HL-60 (cell line): Measurements from ENCODE around the gene R3HDM2.
A peak's percentile ranks its signal among the peaks of the same experiment; 100 is the strongest.

Source experiments
- DNase-seq, 2 experiments: peaks; one replicate each; pipeline ENCODE4 v3.0.0-alpha.2; 2010 to 2020; ENCODE audit warnings: low read depth in 1 of 2, low spot score in 1 of 2
- H3K27ac ChIP-seq: fragments of 250-450 bp; sonication (Bioruptor Pico); replicated peaks from 2 replicates; pipeline ENCODE4 v1.5.1; 2020; ENCODE audit warnings: mild to moderate bottlenecking, moderate library complexity
- H3K27me3 ChIP-seq: fragments of 250-450 bp; sonication (Bioruptor Pico); 2 replicates; pipeline ENCODE4 v1.5.1; 2021; ENCODE audit warnings: mild to moderate bottlenecking, moderate library complexity; ENCODE audit not compliant: insufficient read depth, poor library complexity, severe bottlenecking
- H3K4me3 ChIP-seq: replicated peaks from 2 replicates; pipeline ENCODE4 v1.5.1; 2011; ENCODE audit warnings: mild to moderate bottlenecking, control low read depth, low read length; ENCODE audit not compliant: insufficient read depth
- CTCF ChIP-seq: IDR thresholded peaks from one replicate; pipeline ENCODE4 v1.5.1; 2011; ENCODE audit warnings: low read length, control low read depth, inconsistent platforms; ENCODE audit not compliant: insufficient read depth
- GABPA ChIP-seq: IDR thresholded peaks from 2 replicates; pipeline ENCODE4 v1.6.1; 2012; ENCODE audit warnings: low read depth
- POLR2AphosphoS5 ChIP-seq: IDR thresholded peaks from 2 replicates; pipeline ENCODE4 v1.6.1; 2012; ENCODE audit warnings: low read depth
- REST ChIP-seq: IDR thresholded peaks from 2 replicates; pipeline ENCODE4 v1.6.1; 2012; ENCODE audit warnings: low read depth; ENCODE audit not compliant: insufficient replicate concordance
- SPI1 ChIP-seq: IDR thresholded peaks from 2 replicates; pipeline ENCODE4 v1.6.1; 2012; ENCODE audit warnings: low read depth, mild to moderate bottlenecking, borderline replicate concordance

Gene R3HDM2

GRCh38 chr12:57258977-57259970, 171.6 kb downstream of the R3HDM2 start:
- Histone ChIP-seq H3K27ac (no peak overlapping the region), H3K27me3 (no peaks in the 10 kb centered on the region), H3K4me3 (no peak overlapping the region)
- DNase-seq = no peak
- no peak for TF ChIP-seq CTCF
- TF ChIP-seq SPI1 = no peak
- TF ChIP-seq REST = no peak
- TF ChIP-seq GABPA = no peak
- no peak for TF ChIP-seq POLR2AphosphoS5

GRCh38 chr12:57255916-57256315, 174.9 kb downstream of the R3HDM2 start:
- Histone ChIP-seq H3K4me3 (no peak overlapping the region), H3K27me3 (no peaks in the 10 kb centered on the region), H3K27ac (no peak overlapping the region)
- DNase-seq = no peak
- TF ChIP-seq SPI1 (no peak), GABPA (no peak), POLR2AphosphoS5 (no peak), CTCF (no peak), REST (no peak)

- TF ChIP-seq REST = peak; percentile 71
- TF ChIP-seq GABPA = no peak
- TF ChIP-seq SPI1 = no peak
- no peak for TF ChIP-seq POLR2AphosphoS5
- no peak for TF ChIP-seq CTCF
- DNase-seq = no peak
- no peak overlapping the region for H3K27ac ChIP-seq
- no peak overlapping the region for H3K4me3 ChIP-seq
- H3K27me3 ChIP-seq = no peaks in the 10 kb centered on the region
Measured at GRCh38 chr12:57254506-57255280, 176.2 kb downstream of the R3HDM2 start.
